K562 (cell line): ENCODE measurements around the gene JAKMIP1. TPM values are rescaled to one million over a fixed set of nuclear protein-coding genes. Genes with fewer than 3 reads are reported as not detected.

Experiments
- ATAC-seq: fragments of 200-7000 bp; cut with Tn5 transposase; 3 replicates; pipeline ENCODE4 v1.9.1; 2020; ENCODE audit warnings: moderate library complexity
- BruUV-seq: library from RNA; stranded (reverse); fragments of 400-500 nt; replicated peaks from 2 replicates; lab custom pipeline; 2021; lab: Mats Ljungman, UMichigan
- CTCF ChIA-PET: fragments of 300-600 bp; formaldehyde crosslinking; extraction: SDS; loops from one replicate; lab custom pipeline; 2021; ENCODE audit warnings: low intra/inter-chr PET ratio; lab: Yijun Ruan, JAX
- POLR2A ChIA-PET: fragments of 300-600, 350-650 bp; sonication (Branson Sonifier 250); formaldehyde crosslinking; extraction: SDS; loops from one replicate; lab custom pipeline; 2021; ENCODE audit warnings: antibody characterized with exemption, inconsistent platforms; lab: Yijun Ruan, JAX
- DNase-seq, 4 experiments: peaks; one replicate each; pipeline versions ENCODE4 v3.0.0 to v3.0.0-alpha.2; 2011 to 2018; ENCODE audit warnings: low spot score in 3 of 4, mixed read lengths in 3 of 4; ENCODE audit errors: extremely low read depth in 1 of 4
- FAIRE-seq: peaks from 2 replicates; lab custom pipeline; 2011; peaks lifted over from hg19 to GRCh38; lab: Jason Lieb, UNC
- H2AFZ ChIP-seq: 2 replicates; pipeline ENCODE4 v1.6.0; 2011; ENCODE audit warnings: low read depth, low read length, control low read depth, inconsistent platforms
- H3K27ac ChIP-seq: fragments of 200-600 bp; 3 replicates; pipeline ENCODE4 v1.8.0; 2011; ENCODE audit warnings: low read depth, mild to moderate bottlenecking, control low read depth, inconsistent platforms, low read length, moderate library complexity, mixed read lengths; ENCODE audit errors: extremely low read depth
- H3K27me3 ChIP-seq, 2 experiments: fragments of 300-600 bp in 1 of 2; 2 replicates in 1 of 2; 3 replicates in 1 of 2; pipeline versions ENCODE4 v1.6.0 to v1.8.0; 2011; ENCODE audit warnings: inconsistent platforms in 2 of 2, low read length in 2 of 2, mild to moderate bottlenecking in 1 of 2, mixed read lengths in 1 of 2, moderate library complexity in 1 of 2; ENCODE audit not compliant: control insufficient read depth in 2 of 2, insufficient read depth in 2 of 2
- H3K36me3 ChIP-seq: fragments of 300-600 bp; 3 replicates; pipeline ENCODE4 v1.8.0; 2011; ENCODE audit warnings: mild to moderate bottlenecking, low read length, inconsistent platforms; ENCODE audit not compliant: control insufficient read depth, insufficient read depth
- H3K4me1 ChIP-seq, 2 experiments: fragments of 200-600 bp in 1 of 2; replicated peaks in 1 of 2; 2 replicates in 1 of 2; 3 replicates in 1 of 2; pipeline versions ENCODE4 v1.5.1 to v1.8.0; 2011; ENCODE audit warnings: inconsistent platforms in 2 of 2, low read length in 2 of 2, mild to moderate bottlenecking in 1 of 2, mixed read lengths in 1 of 2, moderate library complexity in 1 of 2; ENCODE audit not compliant: control insufficient read depth in 2 of 2, insufficient read depth in 2 of 2
- H3K4me2 ChIP-seq: 2 replicates; pipeline ENCODE4 v1.6.1; 2011; ENCODE audit warnings: low read length, control low read depth, inconsistent platforms, mixed read lengths; ENCODE audit not compliant: insufficient read depth
- H3K4me3 ChIP-seq: fragments of 200-600 bp; sonication (generic), shearing (Covaris generic); 2 replicates; pipeline ENCODE4 v1.5.1; 2016; ENCODE audit warnings: control low read depth, inconsistent platforms
- H3K79me2 ChIP-seq: fragments of 200-600 bp; 3 replicates; pipeline ENCODE4 v1.8.0; 2011; ENCODE audit warnings: low read length, inconsistent platforms; ENCODE audit not compliant: control insufficient read depth, insufficient read depth
- H3K9ac ChIP-seq, 2 experiments: 2 replicates each; pipeline versions ENCODE4 v1.6.0 to v1.6.1; 2011; ENCODE audit warnings: low read depth in 2 of 2, low read length in 2 of 2, control low read depth in 1 of 2, inconsistent platforms in 1 of 2, mild to moderate bottlenecking in 1 of 2, mixed read lengths in 1 of 2; ENCODE audit not compliant: insufficient read depth in 1 of 2
- H3K9me1 ChIP-seq: one replicate; pipeline ENCODE4 v1.6.0; 2011; ENCODE audit warnings: inconsistent platforms, mild to moderate bottlenecking, low read length, moderate library complexity; ENCODE audit not compliant: control insufficient read depth, insufficient read depth
- H3K9me3 ChIP-seq: replicated peaks from 2 replicates; pipeline ENCODE4 v1.5.1; 2011; ENCODE audit warnings: low read depth, low read length, inconsistent platforms; ENCODE audit not compliant: control insufficient read depth, insufficient read depth
- H4K20me1 ChIP-seq: replicated peaks from 2 replicates; pipeline ENCODE4 v1.6.1; 2011; ENCODE audit warnings: low read length, inconsistent platforms, mixed read lengths; ENCODE audit not compliant: control insufficient read depth, insufficient read depth
- MGA ChIP-seq: fragments of 450-650 bp; IDR thresholded peaks from 2 replicates; pipeline ENCODE4 v1.6.1; 2016; ENCODE audit warnings: mild to moderate bottlenecking, moderate library complexity
- MTA1 ChIP-seq: fragments of 450-650 bp; IDR thresholded peaks from 2 replicates; pipeline ENCODE4 v1.6.1; 2017; ENCODE audit warnings: borderline replicate concordance
- ZBTB9 ChIP-seq: fragments of 450-650 bp; formaldehyde crosslinking; IDR thresholded peaks from 2 replicates; pipeline ENCODE4 v1.4.0; 2020; ENCODE audit warnings: mild to moderate bottlenecking, moderate library complexity
- ZNF253 ChIP-seq: fragments of 250-450 bp; sonication (Bioruptor Pico); conservative IDR thresholded peaks from 2 replicates; pipeline ENCODE4 v1.6.1; 2021; ENCODE audit warnings: mild to moderate bottlenecking
- ZNF395 ChIP-seq: fragments of 200-800 bp; sonication (Bioruptor generic); IDR thresholded peaks from 2 replicates; pipeline ENCODE4 v1.6.1; 2017; ENCODE audit warnings: missing genetic modification characterization, missing compliant biosample characterization
- WGBS: fragments of 100-300 bp; shearing (Covaris generic); methylation state at CpG from one replicate; pipeline ENCODE4 v1.1.6; 2016; ENCODE audit warnings: low coverage, mixed read lengths; ENCODE audit not compliant: insufficient coverage; ENCODE audit errors: missing lambda C conversion rate; 5-methylcytosine and 5-hydroxymethylcytosine counted together
- in situ Hi-C: fragments of 300-500 bp; cut with MboI; formaldehyde crosslinking; loops from 4 replicates; pipeline ENCODE4 v1.15.0; 2018; ENCODE audit warnings: inconsistent platforms, mixed read lengths
- intact Hi-C: fragments of 100-400 bp; cut with micrococcal nuclease; formaldehyde crosslinking; loops from 2 replicates; pipeline ENCODE4 v1.14.2; 2022
- polyA plus RNA-seq, 8 experiments: library from polyadenylated mRNA; depleted of rRNA in 4 of 8; stranded (reverse) in 5 of 8; unstranded in 3 of 8; fragments of >200 nt; fragmentation: Nextera tagmentation in 2 of 8; fragmentation: Illumina TruSeq in 1 of 8; extraction: Ambion mirVana in 2 of 8; extraction: Trizol in 1 of 8; gene quantifications; 2 replicates each; pipeline versions ENCODE4 v1.2.1 to v1.2.3, GENCODE V29; 2011 to 2014; ENCODE audit warnings: inconsistent platforms in 1 of 8, missing spikeins in 1 of 8
- total RNA-seq, 7 experiments: library from RNA; depleted of rRNA in 6 of 7; stranded (reverse); fragments of >200 nt in 6 of 7; fragmentation: Illumina TruSeq in 2 of 7; extraction: Trizol in 2 of 7; gene quantifications; 2 replicates each; pipeline versions ENCODE4 v1.2.1 to v1.2.3, GENCODE V29; 2011 to 2021; ENCODE audit warnings: low replicate concordance in 1 of 7

JAKMIP1 gene
- total and polyA plus RNA-seq, 9 of the 15 experiments (the other 6 are each of a cell fraction or from before 2014, with no cell fraction given): not detected

- no peak for TF ChIP-seq ZNF253 (CRISPR knock-in tag)
- no peak for TF ChIP-seq ZNF395 (CRISPR knock-in tag)
Observed at GRCh38 chr4:6191448-6192130, 8.8 kb downstream of the JAKMIP1 start (continued).

GRCh38 chr4:6190486-6190885 is 9.9 kb downstream of the JAKMIP1 start:
- BruUV-seq: no TSS peak
- Histone ChIP-seq H3K4me1 (no peaks in the 10 kb centered on the region), H3K9me1 (no peaks in the 10 kb centered on the region), H3K9me3 (no peaks in the 10 kb centered on the region; the same call in 1 of the 2 replicates), H3K79me2 (no peaks in the 10 kb centered on the region), H3K27ac (no peak overlapping the region), H3K4me2 (no peak overlapping the region), H3K36me3 (no peaks in the 10 kb centered on the region), H2AFZ (no peak overlapping the region), H3K4me3 (no peak overlapping the region), H4K20me1 (no peaks in the 10 kb centered on the region; the same call in 1 of the 2 replicates), H3K9ac (no peak overlapping the region), H3K27me3 (peaks cover 0 to 24% of the 10 kb centered on the region in 2 experiments; a peak in 3 of 5 replicates)
- WGBS: 0% methylated on average over 8 of the region's 8 CpGs
- ATAC-seq (no peak), DNase-seq (no peak), FAIRE-seq (no peak)
- in situ Hi-C loops: no loop called here
- POLR2A ChIA-PET: interaction anchor here (0.6 to 1.0 kb wide), 2 partner anchors 10 to 19 kb away, joined by 3 read pairs; partner anchors contain the start of gene JAKMIP1
- intact Hi-C loops: no loop called here
- CTCF ChIA-PET: no interaction called here
- no peak for TF ChIP-seq MTA1
- no peak for TF ChIP-seq ZBTB9
- TF ChIP-seq MGA: no peak
